ENCODE measurements around the gene BNIPL. TPM values are rescaled to one million over a fixed set of nuclear protein-coding genes. Genes with fewer than 3 reads are reported as not detected.

Gene BNIPL
- total RNA-seq, 2 experiments from 2014 or later, result 0.99 to 1.5 TPM

DNA sequence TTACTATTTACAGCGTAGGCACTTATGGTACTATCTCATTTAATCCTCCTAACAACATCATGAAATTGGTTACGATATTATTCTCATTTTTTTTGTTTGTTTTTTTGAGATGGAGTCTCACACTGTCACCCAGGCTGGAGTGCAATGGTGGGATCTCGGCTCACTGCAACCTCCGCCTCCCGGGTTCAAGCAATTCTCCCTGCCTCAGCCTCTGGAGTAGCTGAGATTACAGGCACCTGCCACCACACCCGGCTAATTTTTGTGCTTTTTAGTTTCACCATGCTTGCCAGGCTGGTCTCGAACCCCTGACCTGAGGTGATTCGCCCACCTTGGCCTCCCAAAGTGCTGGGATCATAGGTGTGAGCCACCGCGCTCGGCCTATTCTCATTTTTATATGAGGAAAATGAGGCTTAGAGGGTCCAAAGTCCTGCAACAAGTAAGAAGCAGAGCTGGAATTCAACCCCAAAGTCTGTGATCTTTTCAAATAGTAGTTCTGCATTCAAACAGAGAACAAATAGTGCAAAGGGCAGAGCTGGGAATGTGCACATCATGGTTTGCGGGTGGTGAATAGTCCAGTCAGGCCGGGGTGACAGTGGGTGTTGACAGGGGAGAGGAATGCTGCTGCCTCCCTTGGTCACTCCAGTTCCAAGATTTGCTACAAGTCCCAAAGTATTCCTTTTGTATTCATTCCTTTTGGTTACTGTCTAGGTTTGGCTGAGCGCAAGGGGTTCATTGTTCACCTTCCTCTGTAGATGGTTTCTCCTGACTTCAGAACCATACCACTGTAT, 23.5 kb upstream of the BNIPL start:
- H3K36me3 Mint-ChIP-seq (ENCODE audit: low read depth), result peaks cover 10% of the 10 kb centered on the region
- POLR2A ChIA-PET, result no interaction called here

GRCh38 chr1:151013518-151013917, 22.9 kb upstream of the BNIPL start:
- peaks cover 34% of the 10 kb centered on the region for H3K4me1 Mint-ChIP-seq
- no peak for DNase-seq
- H3K9me3 Mint-ChIP-seq, result no peaks in the 10 kb centered on the region
- H3K4me3 Mint-ChIP-seq, result no peak overlapping the region
- no peaks in the 10 kb centered on the region for H3K27me3 Mint-ChIP-seq
- ChIA-PET CTCF (interaction anchor here (1.4 kb wide), 1 partner anchor 143 kb away, joined by 4 read pairs; the partner anchor contains the start of gene TNFAIP8L2), POLR2A (no interaction called here)
- H3K27ac Mint-ChIP-seq, result no peak overlapping the region
- H3K36me3 Mint-ChIP-seq (ENCODE audit: low read depth), result peaks cover 13% of the 10 kb centered on the region

More for the DNA sequence above, 23.5 kb upstream of the BNIPL start:
- H3K27me3 Mint-ChIP-seq, result no peaks in the 10 kb centered on the region
- CTCF ChIA-PET, result interaction anchor here (0.6 to 1.4 kb wide), 3 partner anchors 46 to 144 kb away, joined by 3 to 4 read pairs (median 3); partner anchors contain the start of genes CDC42SE1 and TNFAIP8L2
- DNase-seq, result no peak
- H3K4me3 Mint-ChIP-seq, result no peak overlapping the region
- H3K9me3 Mint-ChIP-seq, result no peaks in the 10 kb centered on the region
- peaks cover 40% of the 10 kb centered on the region for H3K4me1 Mint-ChIP-seq
- H3K27ac Mint-ChIP-seq, result no peak overlapping the region

DNA sequence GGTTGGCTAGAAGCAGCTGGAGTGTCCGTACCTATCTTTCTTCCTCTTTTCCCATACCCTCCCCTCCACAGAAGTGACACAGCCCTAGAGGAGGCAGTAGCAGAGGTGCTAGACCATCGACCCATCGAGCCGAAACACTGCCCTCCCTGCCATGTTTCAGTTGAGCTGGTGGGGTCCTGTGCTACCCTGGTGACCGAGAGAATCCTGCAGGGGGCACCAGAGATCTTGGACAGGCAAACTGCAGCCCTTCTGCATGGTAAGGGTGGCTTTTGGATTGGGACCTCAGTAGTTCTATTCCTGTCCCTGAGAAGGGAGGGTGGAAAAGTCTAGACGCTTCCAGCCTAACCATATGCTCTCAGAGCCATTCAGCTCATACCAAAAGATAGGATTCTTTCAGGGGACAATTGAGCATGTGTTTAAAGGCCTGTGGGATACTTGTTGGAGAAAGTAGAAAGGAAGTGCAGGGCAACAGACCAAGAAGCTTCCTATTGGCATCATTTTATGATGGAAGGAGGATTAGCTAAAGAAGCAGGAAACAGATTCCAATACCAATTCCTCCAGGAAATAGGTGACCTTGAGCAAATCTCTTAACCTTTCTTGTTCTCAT, 11.7 kb upstream of the BNIPL start:
- Mint-ChIP-seq H3K27ac (peak overlapping the region; percentile 66), H3K9me3 (no peaks in the 10 kb centered on the region), H3K27me3 (no peaks in the 10 kb centered on the region), H3K36me3 (ENCODE audit: low read depth) (peaks cover 35% of the 10 kb centered on the region), H3K4me1 (peaks cover 9% of the 10 kb centered on the region), H3K4me3 (no peak overlapping the region)
- ChIA-PET POLR2A (interaction anchor here (0.6 kb wide), 1 partner anchor 228 kb away, joined by 4 read pairs; no protein-coding TSS in a partner anchor), CTCF (interaction anchor here (0.6 to 1.8 kb wide), 28 partner anchors 9 to 327 kb away, joined by 3 to 11 read pairs (median 3); partner anchors contain the start of genes CDC42SE1, GOLPH3L, MLLT11 and TNFAIP8L2)
- DNase-seq, result peak; percentile 91

DNA sequence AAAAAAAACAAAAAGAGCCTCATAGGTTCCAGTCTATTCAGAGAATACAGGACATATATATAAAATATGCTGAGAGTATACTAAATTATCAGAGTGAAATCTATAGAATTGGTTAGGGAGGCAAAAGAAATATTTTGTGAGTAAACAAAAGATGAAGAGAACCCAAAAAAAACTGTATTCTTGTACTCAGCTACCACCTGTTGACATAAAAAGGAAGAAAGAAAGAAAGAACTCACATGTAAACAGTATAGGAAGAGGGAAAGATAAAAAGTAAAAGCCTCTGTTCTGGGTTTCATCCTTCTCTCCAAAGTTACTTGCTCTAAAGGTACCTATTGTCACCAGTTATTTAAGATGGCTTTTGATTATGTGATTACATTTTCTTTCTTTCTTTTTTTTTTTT, 9.9 kb upstream of the BNIPL start:
- H3K36me3 Mint-ChIP-seq (ENCODE audit: low read depth), result peaks cover 39% of the 10 kb centered on the region
- no peak overlapping the region for H3K27ac Mint-ChIP-seq
- no peak for DNase-seq
- H3K9me3 Mint-ChIP-seq, result no peaks in the 10 kb centered on the region
- no peaks in the 10 kb centered on the region for H3K27me3 Mint-ChIP-seq
- H3K4me1 Mint-ChIP-seq, result peaks cover 9% of the 10 kb centered on the region
- CTCF ChIA-PET, result interaction anchor here (1.2 to 1.5 kb wide), 2 partner anchors 11 to 23 kb away, joined by 3 to 4 read pairs; no protein-coding TSS in a partner anchor
- H3K4me3 Mint-ChIP-seq, result no peak overlapping the region
- POLR2A ChIA-PET, result interaction anchor here (0.9 kb wide), 1 partner anchor 31 kb away, joined by 3 read pairs; no protein-coding TSS in a partner anchor

- H3K27ac Mint-ChIP-seq, result no peak overlapping the region
- no peak overlapping the region for H3K4me3 Mint-ChIP-seq
- peaks cover 3% of the 10 kb centered on the region for H3K4me1 Mint-ChIP-seq
- POLR2A ChIA-PET, result no interaction called here
- no peaks in the 10 kb centered on the region for H3K27me3 Mint-ChIP-seq
- peaks cover 37% of the 10 kb centered on the region for H3K36me3 Mint-ChIP-seq (ENCODE audit: low read depth)
- no peaks in the 10 kb centered on the region for H3K9me3 Mint-ChIP-seq
- CTCF ChIA-PET, result interaction anchor here (0.7 to 1.7 kb wide), 3 partner anchors 26 to 331 kb away, joined by 3 read pairs; no protein-coding TSS in a partner anchor
- no peak for DNase-seq
Measured at GRCh38 chr1:151032164-151032563, 4.2 kb upstream of the BNIPL start.

GRCh38 chr1:151035167-151035566, 1.2 kb upstream of the BNIPL start:
- Mint-ChIP-seq H3K27me3 (no peaks in the 10 kb centered on the region), H3K4me3 (no peak overlapping the region), H3K9me3 (no peaks in the 10 kb centered on the region), H3K36me3 (ENCODE audit: low read depth) (peaks cover 22% of the 10 kb centered on the region), H3K27ac (no peak overlapping the region), H3K4me1 (peaks cover 6% of the 10 kb centered on the region)
- ChIA-PET POLR2A (no interaction called here), CTCF (interaction anchor here (1.1 to 1.3 kb wide), 3 partner anchors 9 to 39 kb away, joined by 3 to 5 read pairs (median 4); partner anchors contain the start of gene C1orf56)
- DNase-seq, result no peak

- DNase-seq, result no peak
- Mint-ChIP-seq H3K4me1 (peaks cover 6% of the 10 kb centered on the region), H3K9me3 (no peaks in the 10 kb centered on the region), H3K27ac (no peak overlapping the region), H3K27me3 (no peaks in the 10 kb centered on the region), H3K36me3 (ENCODE audit: low read depth) (peaks cover 17% of the 10 kb centered on the region), H3K4me3 (no peak overlapping the region)
- ChIA-PET CTCF (interaction anchor here (0.6 to 1.0 kb wide), 2 partner anchors 11 to 63 kb away, joined by 3 to 4 read pairs; partner anchors contain the start of gene C1orf56), POLR2A (interaction anchor here (0.5 kb wide), 1 partner anchor 48 kb away, joined by 5 read pairs; no protein-coding TSS in a partner anchor)
Measured at GRCh38 chr1:151037032-151037431, 646 bp downstream of the BNIPL start.

DNA sequence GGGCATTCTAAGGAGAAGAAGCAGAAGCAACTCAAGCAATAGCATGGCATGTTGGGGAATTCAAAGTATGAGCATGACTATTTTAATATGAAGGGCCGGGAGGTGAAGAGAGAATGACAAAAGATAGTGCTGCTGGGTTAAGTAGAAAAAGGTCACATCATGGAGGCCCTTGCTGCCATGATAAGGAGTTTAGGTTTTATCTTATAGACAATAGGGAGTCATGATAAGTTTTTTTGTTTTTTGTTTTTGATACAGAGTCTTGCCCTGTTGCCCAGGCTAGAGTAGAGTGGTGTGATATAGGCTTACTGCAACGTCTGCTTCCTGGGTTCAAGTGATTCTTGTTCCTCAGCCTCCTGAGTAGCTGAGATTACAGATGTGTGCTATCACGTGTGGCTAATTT, 3.1 kb downstream of the BNIPL start:
- Mint-ChIP-seq H3K27me3 (no peaks in the 10 kb centered on the region), H3K4me3 (no peak overlapping the region)

DNA sequence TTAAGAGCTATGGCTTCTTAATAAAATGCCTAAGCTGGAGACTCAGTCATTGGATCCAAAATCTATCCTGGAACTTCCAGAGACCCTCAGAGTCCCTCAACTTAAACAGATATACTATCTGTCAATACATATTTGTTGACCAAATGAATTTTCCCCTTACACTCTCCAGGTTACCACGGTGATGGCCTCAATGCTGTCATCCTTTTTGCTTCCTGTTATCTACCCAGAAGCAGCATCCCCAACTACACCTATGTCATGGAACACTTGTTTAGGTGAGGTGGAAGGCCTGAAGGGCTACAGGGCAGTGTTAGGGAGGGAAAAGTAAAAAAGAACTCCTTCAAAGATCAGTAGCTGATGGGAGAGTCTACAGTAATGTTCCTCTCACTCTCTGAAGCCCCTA, 6.8 kb downstream of the BNIPL start:
- H3K36me3 Mint-ChIP-seq (ENCODE audit: low read depth), result peaks cover 1% of the 10 kb centered on the region
- ChIA-PET POLR2A (interaction anchor here (0.5 kb wide), 1 partner anchor 227 kb away, joined by 3 read pairs; no protein-coding TSS in a partner anchor), CTCF (interaction anchor here (0.5 to 1.2 kb wide), 7 partner anchors 13 to 241 kb away, joined by 3 to 7 read pairs (median 3); partner anchors contain the start of genes CDC42SE1, GABPB2 and MLLT11)
- H3K27me3 Mint-ChIP-seq, result no peaks in the 10 kb centered on the region
- H3K4me3 Mint-ChIP-seq, result no peak overlapping the region
- no peaks in the 10 kb centered on the region for H3K9me3 Mint-ChIP-seq
- no peak overlapping the region for H3K27ac Mint-ChIP-seq
- H3K4me1 Mint-ChIP-seq, result peaks cover 28% of the 10 kb centered on the region
- DNase-seq, result peak; percentile 18

More for the DNA sequence above, 3.1 kb downstream of the BNIPL start:
- no peak for DNase-seq
- CTCF ChIA-PET, result interaction anchor here (0.6 to 1.5 kb wide), 5 partner anchors 9 to 117 kb away, joined by 3 to 6 read pairs (median 4); partner anchors contain the start of genes C1orf56, CDC42SE1, MLLT11 and TNFAIP8L2
- peaks cover 15% of the 10 kb centered on the region for H3K4me1 Mint-ChIP-seq
- H3K9me3 Mint-ChIP-seq, result no peaks in the 10 kb centered on the region
- no peak overlapping the region for H3K27ac Mint-ChIP-seq
- POLR2A ChIA-PET, result no interaction called here
- H3K36me3 Mint-ChIP-seq (ENCODE audit: low read depth), result peaks cover 9% of the 10 kb centered on the region

- Mint-ChIP-seq H3K27ac (peak within 1 kb of the TSS; percentile 84), H3K9me3 (no peaks in the 10 kb centered on the region), H3K4me1 (peaks cover 55% of the 10 kb centered on the region), H3K27me3 (no peaks in the 10 kb centered on the region), H3K36me3 (ENCODE audit: low read depth) (peaks cover 20% of the 10 kb centered on the region), H3K4me3 (peak within 1 kb of the TSS; percentile 80)
- CTCF ChIA-PET, result interaction anchor here (0.6 to 2.1 kb wide), 12 partner anchors 8 to 94 kb away, joined by 3 to 9 read pairs (median 3); partner anchors contain the start of genes BNIPL, CDC42SE1, GABPB2 and MLLT11
- DNase-seq, result peak; percentile 57
- POLR2A ChIA-PET, result no interaction called here
Measured at GRCh38 chr1:151047591-151047924, 11.2 kb downstream of the BNIPL start, which contains the start of gene C1orf56. Gene C1orf56, plus strand, starts transcription at chr1:151047751. Its CDS starts 97 bp downstream, at chr1:151047848.

DNA sequence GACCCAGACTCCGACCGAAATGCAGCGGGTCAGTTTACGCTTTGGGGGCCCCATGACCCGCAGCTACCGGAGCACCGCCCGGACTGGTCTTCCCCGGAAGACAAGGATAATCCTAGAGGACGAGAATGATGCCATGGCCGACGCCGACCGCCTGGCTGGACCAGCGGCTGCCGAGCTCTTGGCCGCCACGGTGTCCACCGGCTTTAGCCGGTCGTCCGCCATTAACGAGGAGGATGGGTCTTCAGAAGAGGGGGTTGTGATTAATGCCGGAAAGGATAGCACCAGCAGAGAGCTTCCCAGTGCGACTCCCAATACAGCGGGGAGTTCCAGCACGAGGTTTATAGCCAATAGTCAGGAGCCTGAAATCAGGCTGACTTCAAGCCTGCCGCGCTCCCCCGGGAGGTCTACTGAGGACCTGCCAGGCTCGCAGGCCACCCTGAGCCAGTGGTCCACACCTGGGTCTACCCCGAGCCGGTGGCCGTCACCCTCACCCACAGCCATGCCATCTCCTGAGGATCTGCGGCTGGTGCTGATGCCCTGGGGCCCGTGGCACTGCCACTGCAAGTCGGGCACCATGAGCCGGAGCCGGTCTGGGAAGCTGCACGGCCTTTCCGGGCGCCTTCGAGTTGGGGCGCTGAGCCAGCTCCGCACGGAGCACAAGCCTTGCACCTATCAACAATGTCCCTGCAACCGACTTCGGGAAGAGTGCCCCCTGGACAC, 11.7 kb downstream of the BNIPL start:
- Mint-ChIP-seq H3K4me3 (peak overlapping the region; percentile 80), H3K4me1 (peaks cover 56% of the 10 kb centered on the region), H3K9me3 (no peaks in the 10 kb centered on the region), H3K36me3 (ENCODE audit: low read depth) (peaks cover 23% of the 10 kb centered on the region), H3K27me3 (no peaks in the 10 kb centered on the region), H3K27ac (peak overlapping the region; percentile 84)
- ChIA-PET POLR2A (no interaction called here), CTCF (interaction anchor here (0.9 to 2.2 kb wide), 11 partner anchors 9 to 94 kb away, joined by 3 to 13 read pairs (median 3); partner anchors contain the start of genes BNIPL, CDC42SE1, GABPB2 and MLLT11)
- DNase-seq, result peak; percentile 63

- CTCF ChIA-PET, result interaction anchor here (1.3 to 2.2 kb wide), 6 partner anchors 9 to 39 kb away, joined by 3 to 13 read pairs (median 3); partner anchors contain the start of genes GABPB2 and MLLT11
- no peaks in the 10 kb centered on the region for H3K9me3 Mint-ChIP-seq
- H3K4me1 Mint-ChIP-seq, result peaks cover 53% of the 10 kb centered on the region
- H3K4me3 Mint-ChIP-seq, result peak overlapping the region; percentile 80
- no peaks in the 10 kb centered on the region for H3K27me3 Mint-ChIP-seq
- no peak for DNase-seq
- POLR2A ChIA-PET, result interaction anchor here (0.6 kb wide), 1 partner anchor 123 kb away, joined by 4 read pairs; no protein-coding TSS in a partner anchor
- H3K36me3 Mint-ChIP-seq (ENCODE audit: low read depth), result peaks cover 29% of the 10 kb centered on the region
- H3K27ac Mint-ChIP-seq, result peak overlapping the region; percentile 84
Measured at GRCh38 chr1:151048645-151049032, 12.3 kb downstream of the BNIPL start.

All from activated CD4-positive, alpha-beta T cell treated with anti-CD3 and anti-CD28 coated beads, Interleukin-2, amount 10 ng/mL, durations not matched to agents 7 days and 5 days (primary cell).